Breast epithelium (tissue), 3 donors: Measurements from ENCODE around the gene SYCP2L.

Source experiments
- POLR2A ChIP-seq: fragments of 450-650 bp; IDR thresholded peaks from one replicate; pipeline ENCODE4 v1.6.1; 2016; ENCODE audit warnings: antibody characterized with exemption, mild to moderate bottlenecking, moderate library complexity
- POLR2AphosphoS5 ChIP-seq, 3 donors: sonication (generic); formaldehyde crosslinking; IDR thresholded peaks; one replicate each; pipeline ENCODE4 v1.6.1; 2017; ENCODE audit warnings: antibody characterized with exemption in 3 of 3
- TF ChIP-seq, protein P1 (sequence below), 3 donors: fragments of 450-650 bp; IDR thresholded peaks; one replicate each; pipeline ENCODE4 v1.5.1; 2016 to 2017; ENCODE audit warnings: antibody characterized with exemption in 3 of 3, mild to moderate bottlenecking in 3 of 3, moderate library complexity in 3 of 3

DNA sequence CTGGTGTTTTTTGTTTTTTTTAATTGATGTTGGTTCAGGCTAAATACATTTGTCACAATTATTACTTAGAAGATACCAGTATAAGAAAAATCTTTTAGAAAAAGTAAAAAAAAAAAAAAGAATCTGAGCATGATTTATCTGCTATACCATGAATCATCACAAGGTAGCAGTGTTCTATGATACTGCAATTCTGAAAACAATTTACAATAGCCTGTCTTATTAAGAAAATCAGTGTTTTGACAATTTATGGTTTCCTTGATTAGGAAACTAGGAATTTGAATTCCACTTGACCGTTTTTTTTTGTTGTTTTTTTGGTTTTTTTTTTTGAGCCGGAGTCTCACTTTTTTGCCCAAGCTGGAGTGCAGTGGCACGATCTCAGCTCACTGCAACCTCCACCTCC lies 39.2 kb upstream of the SYCP2L start:
- TF ChIP-seq, protein P1, sequence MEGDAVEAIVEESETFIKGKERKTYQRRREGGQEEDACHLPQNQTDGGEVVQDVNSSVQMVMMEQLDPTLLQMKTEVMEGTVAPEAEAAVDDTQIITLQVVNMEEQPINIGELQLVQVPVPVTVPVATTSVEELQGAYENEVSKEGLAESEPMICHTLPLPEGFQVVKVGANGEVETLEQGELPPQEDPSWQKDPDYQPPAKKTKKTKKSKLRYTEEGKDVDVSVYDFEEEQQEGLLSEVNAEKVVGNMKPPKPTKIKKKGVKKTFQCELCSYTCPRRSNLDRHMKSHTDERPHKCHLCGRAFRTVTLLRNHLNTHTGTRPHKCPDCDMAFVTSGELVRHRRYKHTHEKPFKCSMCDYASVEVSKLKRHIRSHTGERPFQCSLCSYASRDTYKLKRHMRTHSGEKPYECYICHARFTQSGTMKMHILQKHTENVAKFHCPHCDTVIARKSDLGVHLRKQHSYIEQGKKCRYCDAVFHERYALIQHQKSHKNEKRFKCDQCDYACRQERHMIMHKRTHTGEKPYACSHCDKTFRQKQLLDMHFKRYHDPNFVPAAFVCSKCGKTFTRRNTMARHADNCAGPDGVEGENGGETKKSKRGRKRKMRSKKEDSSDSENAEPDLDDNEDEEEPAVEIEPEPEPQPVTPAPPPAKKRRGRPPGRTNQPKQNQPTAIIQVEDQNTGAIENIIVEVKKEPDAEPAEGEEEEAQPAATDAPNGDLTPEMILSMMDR (IDR thresholded peaks at IDR 0.05) = peak in 1 of 3 donors; percentile 20
- TF ChIP-seq POLR2A (no peak), POLR2AphosphoS5 (IDR thresholded peaks at IDR 0.05) (no peak)
